Keratinocyte (primary cell): ENCODE data around the gene ACSF3. TPM values are rescaled to one million over a fixed set of nuclear protein-coding genes. Genes with fewer than 3 reads are reported as not detected.

ENCODE experiments used
- DNase-seq: peaks from one replicate; pipeline ENCODE4 v3.0.0-alpha.2; 2011; ENCODE audit warnings: low read depth, missing footprints, low spot score
- FAIRE-seq: peaks from 2 replicates; lab custom pipeline; 2011; peaks lifted over from hg19 to GRCh38; lab: Jason Lieb, UNC
- H2AFZ ChIP-seq: 2 replicates; pipeline ENCODE4 v1.6.0; 2012; ENCODE audit warnings: low read length, control low read depth, inconsistent platforms; ENCODE audit not compliant: control insufficient read depth
- H3K27ac ChIP-seq: 2 replicates; pipeline ENCODE4 v1.5.1; 2011; ENCODE audit warnings: low read length; ENCODE audit not compliant: control insufficient read depth, insufficient read depth
- H3K27me3 ChIP-seq: 3 replicates; pipeline ENCODE4 v1.6.0; 2011; ENCODE audit warnings: low read length; ENCODE audit not compliant: control insufficient read depth, insufficient read depth; ENCODE audit errors: extremely low read depth
- H3K36me3 ChIP-seq, 2 experiments: 2 replicates in 1 of 2; 3 replicates in 1 of 2; pipeline ENCODE4 v1.5.1; 2011; ENCODE audit warnings: low read length in 2 of 2, mild to moderate bottlenecking in 1 of 2; ENCODE audit not compliant: control insufficient read depth in 2 of 2, insufficient read depth in 2 of 2; ENCODE audit errors: extremely low read depth in 1 of 2
- H3K4me1 ChIP-seq: 3 replicates; pipeline ENCODE4 v1.5.1; 2011; ENCODE audit warnings: low read length; ENCODE audit not compliant: control insufficient read depth, insufficient read depth; ENCODE audit errors: extremely low read depth
- H3K4me2 ChIP-seq: 3 replicates; pipeline ENCODE4 v1.6.0; 2011; ENCODE audit warnings: low read depth, low read length; ENCODE audit not compliant: control insufficient read depth, insufficient read depth; ENCODE audit errors: extremely low read depth
- H3K4me3 ChIP-seq, 3 experiments: fragments of 200-600 bp in 1 of 3; sonication (generic) in 1 of 3; 2 replicates in 2 of 3; 3 replicates in 1 of 3; pipeline ENCODE4 v1.5.1; 2011 to 2016; ENCODE audit warnings: low read length in 3 of 3, mild to moderate bottlenecking in 3 of 3, control low read depth in 2 of 3, inconsistent platforms in 1 of 3, low read depth in 1 of 3, mixed read lengths in 1 of 3, mixed run types in 1 of 3, moderate library complexity in 1 of 3; ENCODE audit not compliant: control insufficient read depth in 2 of 3, insufficient read depth in 2 of 3; ENCODE audit errors: extremely low read depth in 1 of 3
- H3K79me2 ChIP-seq: 2 replicates; pipeline ENCODE4 v1.6.0; 2012; ENCODE audit warnings: low read length; ENCODE audit not compliant: control insufficient read depth, insufficient read depth
- H3K9ac ChIP-seq: 3 replicates; pipeline ENCODE4 v1.6.0; 2011; ENCODE audit warnings: low read length; ENCODE audit not compliant: control insufficient read depth, insufficient read depth; ENCODE audit errors: extremely low read depth
- H3K9me1 ChIP-seq: 3 replicates; pipeline ENCODE4 v1.6.0; 2011; ENCODE audit warnings: low read length; ENCODE audit not compliant: control insufficient read depth, insufficient read depth; ENCODE audit errors: extremely low read depth
- H3K9me3 ChIP-seq: 2 replicates; pipeline ENCODE4 v1.5.1; 2012; ENCODE audit warnings: low read depth, low read length; ENCODE audit not compliant: control insufficient read depth
- H4K20me1 ChIP-seq: 3 replicates; pipeline ENCODE4 v1.6.0; 2011; ENCODE audit warnings: low read length; ENCODE audit not compliant: control insufficient read depth, insufficient read depth; ENCODE audit errors: extremely low read depth
- EZH2 ChIP-seq: IDR thresholded peaks from one replicate; pipeline ENCODE4 v1.6.1; 2012; ENCODE audit warnings: inconsistent platforms, mild to moderate bottlenecking, low read length, moderate library complexity
- dilution Hi-C: fragments of 300-500 bp; cut with MboI; formaldehyde crosslinking; loops from one replicate; pipeline ENCODE4 v1.7.0; 2020; ENCODE audit warnings: low sequenced_read_pairs; ENCODE audit not compliant: extremely low pct_ligation_motif_present
- polyA plus RNA-seq, 5 experiments: library from polyadenylated mRNA; depleted of rRNA in 3 of 5; stranded (reverse) in 3 of 5; stranded (forward) in 1 of 5; unstranded in 1 of 5; fragments of >200 nt; gene quantifications; 1 replicate in 1 of 5; 2 replicates in 3 of 5; 3 replicates in 1 of 5; pipeline versions ENCODE4 v1.2.1 to v1.2.3, GENCODE V29; 2011 to 2012; ENCODE audit warnings: missing spikeins in 2 of 5, low read depth in 1 of 5, low replicate concordance in 1 of 5
- TF ChIP-seq, protein P1 (sequence below), 3 experiments: IDR thresholded peaks in 1 of 3; conservative IDR thresholded peaks in 1 of 3; optimal IDR thresholded peaks in 1 of 3; 2 replicates in 2 of 3; 3 replicates in 1 of 3; pipeline versions ENCODE3 to v1.5.1; 2011; ENCODE audit warnings: low read length in 3 of 3, mild to moderate bottlenecking in 3 of 3, moderate library complexity in 2 of 3, control low read depth in 1 of 3, inconsistent platforms in 1 of 3; ENCODE audit not compliant: insufficient read depth in 2 of 3; ENCODE audit errors: extremely low read depth in 1 of 3

Gene ACSF3
- polyA plus RNA-seq, 1 donor (not counting 4 experiments of a cell fraction or from before 2014, with no cell fraction given), result 13.4 TPM

GRCh38 chr16:89129378-89129777 lies 35.7 kb downstream of the ACSF3 start:
- Histone ChIP-seq H3K27me3 (no peaks in the 10 kb centered on the region), H4K20me1 (no peaks in the 10 kb centered on the region), H3K9ac (no peak overlapping the region), H2AFZ (no peak overlapping the region), H3K4me1 (no peaks in the 10 kb centered on the region), H3K36me3 (peaks cover 2 to 3% of the 10 kb centered on the region in 2 experiments), H3K9me3 (no peaks in the 10 kb centered on the region), H3K79me2 (no peaks in the 10 kb centered on the region), H3K27ac (no peak overlapping the region), H3K4me2 (no peak overlapping the region), H3K4me3 (no peak overlapping the region), H3K9me1 (no peaks in the 10 kb centered on the region)
- DNase-seq, result no peak
- no peak for FAIRE-seq
- no peak for TF ChIP-seq EZH2
- TF ChIP-seq, protein P1, sequence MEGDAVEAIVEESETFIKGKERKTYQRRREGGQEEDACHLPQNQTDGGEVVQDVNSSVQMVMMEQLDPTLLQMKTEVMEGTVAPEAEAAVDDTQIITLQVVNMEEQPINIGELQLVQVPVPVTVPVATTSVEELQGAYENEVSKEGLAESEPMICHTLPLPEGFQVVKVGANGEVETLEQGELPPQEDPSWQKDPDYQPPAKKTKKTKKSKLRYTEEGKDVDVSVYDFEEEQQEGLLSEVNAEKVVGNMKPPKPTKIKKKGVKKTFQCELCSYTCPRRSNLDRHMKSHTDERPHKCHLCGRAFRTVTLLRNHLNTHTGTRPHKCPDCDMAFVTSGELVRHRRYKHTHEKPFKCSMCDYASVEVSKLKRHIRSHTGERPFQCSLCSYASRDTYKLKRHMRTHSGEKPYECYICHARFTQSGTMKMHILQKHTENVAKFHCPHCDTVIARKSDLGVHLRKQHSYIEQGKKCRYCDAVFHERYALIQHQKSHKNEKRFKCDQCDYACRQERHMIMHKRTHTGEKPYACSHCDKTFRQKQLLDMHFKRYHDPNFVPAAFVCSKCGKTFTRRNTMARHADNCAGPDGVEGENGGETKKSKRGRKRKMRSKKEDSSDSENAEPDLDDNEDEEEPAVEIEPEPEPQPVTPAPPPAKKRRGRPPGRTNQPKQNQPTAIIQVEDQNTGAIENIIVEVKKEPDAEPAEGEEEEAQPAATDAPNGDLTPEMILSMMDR (optimal IDR thresholded peaks at IDR 0.05 in 1 of 3, IDR thresholded peaks at IDR 0.05 in 1 of 3, conservative IDR thresholded peaks at IDR 0.05 in 1 of 3; ENCODE audit: extremely low read depth in 1 of 3, insufficient read depth in 2 of 3, low read length in 3 of 3), result no peak
- dilution Hi-C loops, result no loop called here

GRCh38 chr16:89130448-89130847 lies 36.8 kb downstream of the ACSF3 start:
- Histone ChIP-seq H2AFZ (no peak overlapping the region), H3K9ac (no peak overlapping the region), H3K27ac (no peak overlapping the region), H3K4me2 (no peak overlapping the region), H4K20me1 (no peaks in the 10 kb centered on the region), H3K27me3 (no peaks in the 10 kb centered on the region), H3K4me3 (no peak overlapping the region), H3K4me1 (no peaks in the 10 kb centered on the region), H3K9me1 (no peaks in the 10 kb centered on the region), H3K79me2 (no peaks in the 10 kb centered on the region), H3K36me3 (peaks cover 3 to 4% of the 10 kb centered on the region in 2 experiments), H3K9me3 (no peaks in the 10 kb centered on the region)
- TF ChIP-seq EZH2, result no peak
- TF ChIP-seq, protein P1 (optimal IDR thresholded peaks at IDR 0.05 in 1 of 3, IDR thresholded peaks at IDR 0.05 in 1 of 3, conservative IDR thresholded peaks at IDR 0.05 in 1 of 3; ENCODE audit: extremely low read depth in 1 of 3, insufficient read depth in 2 of 3, low read length in 3 of 3), result no peak
- DNase-seq (no peak), FAIRE-seq (no peak)
- dilution Hi-C loops, result no loop called here
